Calu3 (cell line): ENCODE measurements around the gene CMTM8. TPM values are rescaled to one million over a fixed set of nuclear protein-coding genes. Genes with fewer than 3 reads are reported as not detected.

Experiments
- BruUV-seq: library from RNA; stranded (reverse); fragments of 400-500 nt; replicated peaks from 2 replicates; lab custom pipeline; 2021; lab: Mats Ljungman, UMichigan
- CTCF ChIA-PET: fragments of 300-600 bp; sonication (Branson Sonifier 250); formaldehyde crosslinking; loops from one replicate; lab custom pipeline; 2022; ENCODE audit warnings: antibody characterized with exemption; lab: Charles Lee
- DNase-seq: peaks from one replicate; pipeline ENCODE4 v3.0.0; 2022
- H3K27ac Mint-ChIP-seq: one replicate; pipeline ENCODE4 v1.8.0; 2022; ENCODE audit warnings: mixed read lengths; ENCODE audit not compliant: unreplicated experiment
- H3K27me3 Mint-ChIP-seq: one replicate; pipeline ENCODE4 v1.8.0; 2022; ENCODE audit warnings: mixed read lengths; ENCODE audit not compliant: unreplicated experiment
- H3K36me3 Mint-ChIP-seq: one replicate; pipeline ENCODE4 v1.8.0; 2022; ENCODE audit warnings: mild to moderate bottlenecking, moderate library complexity, mixed read lengths; ENCODE audit not compliant: insufficient read depth, unreplicated experiment
- H3K4me1 Mint-ChIP-seq: one replicate; pipeline ENCODE4 v1.8.0; 2022; ENCODE audit warnings: mild to moderate bottlenecking, low read depth, mixed read lengths; ENCODE audit not compliant: unreplicated experiment
- H3K4me3 Mint-ChIP-seq: one replicate; pipeline ENCODE4 v1.8.0; 2022; ENCODE audit warnings: mild to moderate bottlenecking, low read depth, moderate library complexity, mixed read lengths; ENCODE audit not compliant: unreplicated experiment
- H3K9me3 Mint-ChIP-seq: one replicate; pipeline ENCODE4 v1.8.0; 2022; ENCODE audit warnings: low read depth, mixed read lengths; ENCODE audit not compliant: unreplicated experiment
- intact Hi-C: fragments of 100-400 bp; cut with micrococcal nuclease; formaldehyde crosslinking; loops from one replicate; pipeline ENCODE4 v1.10.0; 2022; ENCODE audit not compliant: unreplicated experiment
- total RNA-seq: library from RNA; stranded (reverse); gene quantifications from 2 replicates; pipeline ENCODE4 v1.2.3, GENCODE V29; 2022
- TF ChIP-seq, protein P1 (sequence below): fragments of 200-600 bp; IDR thresholded peaks from one replicate; pipeline ENCODE4 v1.8.0; 2022; ENCODE audit warnings: antibody characterized with exemption; ENCODE audit not compliant: unreplicated experiment

The CMTM8 gene
- total RNA-seq, 1 experiment from 2014 or later, result 19.0 TPM

DNA sequence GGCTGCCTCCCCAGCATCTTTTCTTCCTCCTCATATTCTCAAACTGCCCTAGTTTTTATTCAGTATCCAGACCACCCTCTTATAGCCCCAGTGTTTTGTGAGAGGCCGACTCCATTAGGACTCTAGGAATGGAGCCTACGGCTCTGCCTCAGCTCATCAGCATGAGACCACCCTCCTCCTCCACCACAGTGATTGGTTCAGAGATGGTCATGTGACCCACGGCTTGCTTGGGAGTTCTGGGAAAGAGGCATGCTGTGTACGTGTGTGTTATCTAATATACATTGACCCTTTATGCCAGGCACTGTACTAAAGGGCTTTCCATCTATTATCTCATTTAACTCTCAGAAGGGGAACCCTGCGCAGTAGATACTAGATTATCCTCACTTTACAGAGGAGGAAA lies 135.4 kb downstream of the CMTM8 start:
- Mint-ChIP-seq H3K36me3 (no peaks in the 10 kb centered on the region), H3K4me1 (peaks cover 8% of the 10 kb centered on the region), H3K27me3 (no peaks in the 10 kb centered on the region), H3K9me3 (no peaks in the 10 kb centered on the region), H3K4me3 (no peak overlapping the region), H3K27ac (no peak overlapping the region)
- DNase-seq, result no peak
- no TSS peak for BruUV-seq
- intact Hi-C loops, result loop anchor here (10.0 kb wide), 1 partner anchor 91 kb away; no protein-coding TSS in a partner anchor
- CTCF ChIA-PET, result no interaction called here
- TF ChIP-seq, protein P1, sequence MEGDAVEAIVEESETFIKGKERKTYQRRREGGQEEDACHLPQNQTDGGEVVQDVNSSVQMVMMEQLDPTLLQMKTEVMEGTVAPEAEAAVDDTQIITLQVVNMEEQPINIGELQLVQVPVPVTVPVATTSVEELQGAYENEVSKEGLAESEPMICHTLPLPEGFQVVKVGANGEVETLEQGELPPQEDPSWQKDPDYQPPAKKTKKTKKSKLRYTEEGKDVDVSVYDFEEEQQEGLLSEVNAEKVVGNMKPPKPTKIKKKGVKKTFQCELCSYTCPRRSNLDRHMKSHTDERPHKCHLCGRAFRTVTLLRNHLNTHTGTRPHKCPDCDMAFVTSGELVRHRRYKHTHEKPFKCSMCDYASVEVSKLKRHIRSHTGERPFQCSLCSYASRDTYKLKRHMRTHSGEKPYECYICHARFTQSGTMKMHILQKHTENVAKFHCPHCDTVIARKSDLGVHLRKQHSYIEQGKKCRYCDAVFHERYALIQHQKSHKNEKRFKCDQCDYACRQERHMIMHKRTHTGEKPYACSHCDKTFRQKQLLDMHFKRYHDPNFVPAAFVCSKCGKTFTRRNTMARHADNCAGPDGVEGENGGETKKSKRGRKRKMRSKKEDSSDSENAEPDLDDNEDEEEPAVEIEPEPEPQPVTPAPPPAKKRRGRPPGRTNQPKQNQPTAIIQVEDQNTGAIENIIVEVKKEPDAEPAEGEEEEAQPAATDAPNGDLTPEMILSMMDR, result no peak

DNA sequence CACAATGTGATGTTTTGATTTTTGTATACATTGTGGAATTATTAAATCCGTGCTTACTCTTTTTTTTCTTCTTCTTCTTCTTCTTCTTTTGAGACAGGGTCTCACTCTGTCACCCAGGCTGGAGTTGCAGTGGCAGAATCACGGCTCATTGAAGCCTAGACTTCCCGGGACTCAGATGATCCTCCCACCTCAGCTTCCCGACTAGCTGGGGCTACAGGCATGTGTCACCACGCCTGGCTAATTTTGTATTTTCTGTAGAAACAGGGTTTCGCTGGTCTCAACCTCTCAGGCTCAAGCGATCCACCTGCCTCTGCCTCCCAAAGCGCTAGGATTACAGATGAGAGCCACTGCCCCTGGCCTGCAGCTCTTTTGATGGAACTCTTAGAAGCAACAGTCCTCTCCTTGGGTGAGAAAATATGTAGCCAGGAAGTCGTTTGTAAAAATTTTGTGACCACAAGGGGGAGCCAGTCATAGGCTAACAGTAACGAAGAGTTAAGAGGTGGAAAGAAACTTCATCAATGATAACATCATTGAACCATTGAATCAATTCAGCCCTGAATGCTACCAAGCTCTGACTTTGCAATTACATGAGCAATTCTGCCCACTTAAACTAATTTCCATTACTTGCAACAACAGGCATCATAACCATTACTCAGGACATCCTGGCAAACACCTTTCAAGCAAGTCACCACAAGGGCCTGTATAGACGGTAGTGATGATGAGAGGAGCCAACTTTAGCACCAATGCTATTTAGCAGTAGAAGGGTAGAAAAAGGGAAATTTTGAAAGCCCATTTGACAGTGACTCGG lies 136.5 kb downstream of the CMTM8 start:
- no TSS peak for BruUV-seq
- TF ChIP-seq, protein P1, result peak; percentile 64
- Mint-ChIP-seq H3K36me3 (no peaks in the 10 kb centered on the region), H3K9me3 (no peaks in the 10 kb centered on the region), H3K4me3 (no peak overlapping the region), H3K27me3 (no peaks in the 10 kb centered on the region), H3K27ac (peak overlapping the region; percentile 53), H3K4me1 (peaks cover 8% of the 10 kb centered on the region)
- peak; percentile 75 for DNase-seq
- intact Hi-C loops, result loop anchor here (10.0 kb wide), 1 partner anchor 90 kb away; no protein-coding TSS in a partner anchor
- CTCF ChIA-PET, result interaction anchor here (0.6 to 1.4 kb wide), 8 partner anchors 10 to 129 kb away, joined by 3 to 7 read pairs (median 3); no protein-coding TSS in a partner anchor

DNA sequence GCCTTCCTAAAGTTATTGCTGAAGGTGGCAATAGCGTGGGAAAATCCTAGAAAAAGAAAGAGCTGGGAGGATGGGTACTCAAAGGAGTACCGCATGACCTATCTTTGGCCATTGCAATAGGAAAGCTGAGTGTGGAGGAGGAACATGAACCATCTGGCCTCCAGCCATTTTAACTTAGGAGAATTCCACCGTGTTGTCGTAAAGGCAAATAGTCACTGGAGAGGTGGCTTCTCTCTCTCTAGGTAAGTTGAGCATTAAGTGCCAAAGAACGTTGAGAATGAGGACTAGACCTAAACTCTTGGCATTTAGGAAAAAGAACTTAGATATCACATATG lies 137.1 kb downstream of the CMTM8 start:
- intact Hi-C loops, result loop anchor here (10.0 kb wide), 1 partner anchor 89 kb away; no protein-coding TSS in a partner anchor
- Mint-ChIP-seq H3K27ac (no peak overlapping the region), H3K27me3 (no peaks in the 10 kb centered on the region), H3K36me3 (no peaks in the 10 kb centered on the region), H3K9me3 (no peaks in the 10 kb centered on the region), H3K4me3 (no peak overlapping the region), H3K4me1 (peaks cover 8% of the 10 kb centered on the region)
- BruUV-seq, result no TSS peak
- no peak for DNase-seq
- TF ChIP-seq, protein P1, result no peak
- CTCF ChIA-PET, result interaction anchor here (1.0 to 1.4 kb wide), 3 partner anchors 10 to 94 kb away, joined by 3 to 7 read pairs (median 3); no protein-coding TSS in a partner anchor

DNA sequence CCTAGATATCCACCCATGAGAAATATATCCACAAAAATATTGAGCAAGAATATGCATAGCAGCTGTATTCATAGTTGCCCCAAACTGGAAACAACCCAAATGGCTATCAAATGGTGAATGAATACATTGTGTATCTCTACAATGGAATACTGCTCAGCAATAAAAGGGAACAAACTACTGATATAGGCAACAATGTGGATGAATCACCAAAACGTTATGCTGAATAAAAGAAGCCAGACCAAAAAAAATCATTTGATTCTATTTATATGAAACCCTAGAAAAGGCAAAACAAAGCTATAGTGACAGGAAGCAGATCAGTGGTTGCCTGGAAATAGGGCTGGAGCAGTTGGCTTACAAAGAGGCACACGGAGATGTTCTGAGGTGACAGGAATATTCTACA lies 137.6 kb downstream of the CMTM8 start:
- no peak for DNase-seq
- CTCF ChIA-PET, result interaction anchor here (0.6 to 1.4 kb wide), 2 partner anchors 8 to 94 kb away, joined by 3 read pairs; no protein-coding TSS in a partner anchor
- Mint-ChIP-seq H3K4me3 (no peak overlapping the region), H3K27me3 (no peaks in the 10 kb centered on the region), H3K9me3 (no peaks in the 10 kb centered on the region), H3K27ac (no peak overlapping the region), H3K4me1 (peaks cover 8% of the 10 kb centered on the region), H3K36me3 (no peaks in the 10 kb centered on the region)
- intact Hi-C loops, result loop anchor here (10.0 kb wide), 1 partner anchor 89 kb away; no protein-coding TSS in a partner anchor
- TF ChIP-seq, protein P1, result no peak
- no TSS peak for BruUV-seq
